ELR (cell line): Measurements from ENCODE around the gene VPS13D.
A peak's percentile ranks its signal among the peaks of the same experiment; 100 is the strongest.
"Not testable (repeated sequence)": the region's sequence is repeated elsewhere in the genome, so short reads cannot be mapped to it uniquely, and the experiment has no call there.

ENCODE experiments used
- DNase-seq: peaks from one replicate; pipeline ENCODE4 v3.0.0-alpha.2; 2015; ENCODE audit warnings: low read depth

Gene VPS13D

GRCh38 chr1:12294076-12294475 is 64.2 kb downstream of the VPS13D start:
- DNase-seq: peak; percentile 25

GRCh38 chr1:12296016-12296415 is 66.2 kb downstream of the VPS13D start:
- no peak for DNase-seq

- DNase-seq: peak; percentile 80
These were observed 66.8 kb downstream of the VPS13D start for GRCh38 chr1:12296623-12297022.

- DNase-seq: no peak
These were observed 70.9 kb downstream of the VPS13D start for GRCh38 chr1:12300706-12301105.

GRCh38 chr1:12301518-12302237 is 71.8 kb downstream of the VPS13D start:
- no peak for DNase-seq

GRCh38 chr1:12302798-12303447 is 73.1 kb downstream of the VPS13D start:
- DNase-seq: no peak

GRCh38 chr1:12305377-12305776 is 75.5 kb downstream of the VPS13D start:
- peak; percentile 47 for DNase-seq

- no peak for DNase-seq
These were observed 80.2 kb downstream of the VPS13D start for GRCh38 chr1:12309783-12310742.

- peak; percentile 41 for DNase-seq
These were observed 84.6 kb downstream of the VPS13D start for GRCh38 chr1:12314333-12314903.

- no peak for DNase-seq
These were observed 85.3 kb downstream of the VPS13D start for GRCh38 chr1:12315146-12315545.

GRCh38 chr1:12316331-12316730 is 86.5 kb downstream of the VPS13D start:
- DNase-seq: no peak

GRCh38 chr1:12320486-12320885 is 90.7 kb downstream of the VPS13D start:
- DNase-seq: no peak

GRCh38 chr1:12324423-12324822 is 94.6 kb downstream of the VPS13D start:
- no peak for DNase-seq

- DNase-seq: not testable (repeated sequence)
These were observed 95.1 kb downstream of the VPS13D start for GRCh38 chr1:12324973-12325372.

GRCh38 chr1:12326986-12327385 is 97.2 kb downstream of the VPS13D start:
- no peak for DNase-seq

GRCh38 chr1:12327566-12327965 is 97.7 kb downstream of the VPS13D start:
- DNase-seq: no peak

- DNase-seq: no peak
These were observed 103.4 kb downstream of the VPS13D start for GRCh38 chr1:12333036-12333785.

- DNase-seq: no peak
These were observed 106.0 kb downstream of the VPS13D start for GRCh38 chr1:12335815-12336214.

- no peak for DNase-seq
These were observed 106.6 kb downstream of the VPS13D start for GRCh38 chr1:12336413-12336812.

GRCh38 chr1:12338017-12338416 is 108.2 kb downstream of the VPS13D start:
- no peak for DNase-seq

- DNase-seq: no peak
These were observed 109.0 kb downstream of the VPS13D start for GRCh38 chr1:12338823-12339222.
